Fibroblast of the aortic adventitia (primary cell): ENCODE results near the gene BPTF. TPM values are rescaled to one million over a fixed set of nuclear protein-coding genes. Genes with fewer than 3 reads are reported as not detected.
"Not testable (repeated sequence)": the region's sequence is repeated elsewhere in the genome, so short reads cannot be mapped to it uniquely, and the experiment has no call there.

ENCODE experiments used
- DNase-seq: peaks from one replicate; pipeline ENCODE4 v3.0.0-alpha.2; 2010; ENCODE audit warnings: low read depth
- H3K4me3 ChIP-seq: 2 replicates; pipeline ENCODE4 v1.5.1; 2011; ENCODE audit warnings: low read depth, mild to moderate bottlenecking, control low read depth, low read length, moderate library complexity
- small RNA-seq: library from RNA; depleted of rRNA; stranded (forward); fragments of <200 nt; gene quantifications from one replicate; pipeline ENCODE3, GENCODE V24; 2012
- total RNA-seq: library from RNA; depleted of rRNA; stranded (reverse); fragments of >200 nt; gene quantifications from 2 replicates; pipeline ENCODE4 v1.2.3, GENCODE V29; 2012; ENCODE audit warnings: low replicate concordance
- TF ChIP-seq, protein P1 (sequence below): IDR thresholded peaks from 2 replicates; pipeline ENCODE4 v1.5.1; 2011; ENCODE audit warnings: mild to moderate bottlenecking, low read length, control low read depth, inconsistent platforms; ENCODE audit not compliant: insufficient read depth

BPTF gene
- total RNA-seq, 1 donor, result 65.4 TPM

DNA sequence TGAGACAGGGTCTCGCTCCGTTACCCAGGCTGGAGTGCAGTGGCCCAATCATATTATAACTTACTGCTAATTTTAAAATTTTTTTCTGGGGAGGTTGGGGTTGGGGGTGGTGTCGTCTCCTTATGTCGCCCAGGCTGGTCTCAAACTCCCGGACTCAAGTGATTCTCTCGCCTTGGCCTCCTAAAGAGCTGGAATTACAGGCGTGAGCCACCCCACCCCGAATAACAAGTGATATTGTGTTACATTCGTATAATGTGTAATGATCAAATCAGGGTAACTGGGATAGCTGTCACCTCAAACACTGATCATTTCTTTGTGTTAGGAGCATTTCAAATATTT, 194.0 kb downstream of the BPTF start:
- no peak overlapping the region for H3K4me3 ChIP-seq
- DNase-seq, result no peak
- TF ChIP-seq, protein P1, sequence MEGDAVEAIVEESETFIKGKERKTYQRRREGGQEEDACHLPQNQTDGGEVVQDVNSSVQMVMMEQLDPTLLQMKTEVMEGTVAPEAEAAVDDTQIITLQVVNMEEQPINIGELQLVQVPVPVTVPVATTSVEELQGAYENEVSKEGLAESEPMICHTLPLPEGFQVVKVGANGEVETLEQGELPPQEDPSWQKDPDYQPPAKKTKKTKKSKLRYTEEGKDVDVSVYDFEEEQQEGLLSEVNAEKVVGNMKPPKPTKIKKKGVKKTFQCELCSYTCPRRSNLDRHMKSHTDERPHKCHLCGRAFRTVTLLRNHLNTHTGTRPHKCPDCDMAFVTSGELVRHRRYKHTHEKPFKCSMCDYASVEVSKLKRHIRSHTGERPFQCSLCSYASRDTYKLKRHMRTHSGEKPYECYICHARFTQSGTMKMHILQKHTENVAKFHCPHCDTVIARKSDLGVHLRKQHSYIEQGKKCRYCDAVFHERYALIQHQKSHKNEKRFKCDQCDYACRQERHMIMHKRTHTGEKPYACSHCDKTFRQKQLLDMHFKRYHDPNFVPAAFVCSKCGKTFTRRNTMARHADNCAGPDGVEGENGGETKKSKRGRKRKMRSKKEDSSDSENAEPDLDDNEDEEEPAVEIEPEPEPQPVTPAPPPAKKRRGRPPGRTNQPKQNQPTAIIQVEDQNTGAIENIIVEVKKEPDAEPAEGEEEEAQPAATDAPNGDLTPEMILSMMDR, result no peak

- TF ChIP-seq, protein P1, result peak; percentile 23
- H3K4me3 ChIP-seq, result peak overlapping the region; percentile 69
- DNase-seq, result peak; percentile 95
These were observed 194.5 kb downstream of the BPTF start for GRCh38 chr17:68019675-68020408.

DNA sequence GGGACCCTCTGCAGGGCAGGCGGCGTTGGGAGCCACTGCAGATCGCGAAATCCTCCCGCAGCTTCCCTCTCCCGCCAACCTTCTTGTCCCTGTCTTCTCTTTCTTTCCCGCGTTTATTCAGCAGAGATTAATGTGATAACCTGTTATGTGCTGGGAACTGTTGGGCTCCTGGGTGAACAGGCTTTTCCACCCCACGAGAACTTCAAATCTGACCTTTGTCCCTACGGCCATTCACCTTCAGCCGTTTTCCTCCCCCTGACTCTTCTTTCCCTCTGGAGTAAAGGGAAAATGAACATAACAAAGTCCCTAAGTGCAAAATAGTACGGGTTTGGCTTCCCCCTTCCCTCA, 195.1 kb downstream of the BPTF start:
- TF ChIP-seq, protein P1, result no peak
- DNase-seq, result peak; percentile 11
- H3K4me3 ChIP-seq, result peak overlapping the region; percentile 69

DNA sequence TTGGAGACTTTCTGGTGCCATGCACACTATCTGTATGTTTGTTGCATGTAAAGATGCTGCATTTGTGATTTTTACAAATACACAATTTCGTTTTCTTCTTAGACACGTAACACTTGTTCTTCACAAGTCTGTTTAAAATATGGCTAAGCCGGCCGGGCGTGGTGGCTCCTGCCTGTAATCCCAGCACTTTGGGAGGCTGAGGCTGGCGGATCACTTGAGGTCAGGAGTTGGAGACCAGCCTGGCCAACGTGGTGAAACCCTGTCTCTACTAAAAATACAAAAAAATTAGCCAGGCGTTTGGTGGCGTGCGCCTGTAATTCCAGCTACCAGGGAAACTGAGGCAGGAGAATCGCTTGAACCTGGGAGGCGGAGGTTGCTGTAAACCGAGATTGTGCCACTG, 195.5 kb downstream of the BPTF start:
- H3K4me3 ChIP-seq, result peak overlapping the region; percentile 69
- not testable (repeated sequence) for DNase-seq

- TF ChIP-seq, protein P1, result no peak
- DNase-seq, result no peak
- H3K4me3 ChIP-seq, result no peak overlapping the region
These were observed 196.7 kb downstream of the BPTF start for GRCh38 chr17:68021963-68022362.

DNA sequence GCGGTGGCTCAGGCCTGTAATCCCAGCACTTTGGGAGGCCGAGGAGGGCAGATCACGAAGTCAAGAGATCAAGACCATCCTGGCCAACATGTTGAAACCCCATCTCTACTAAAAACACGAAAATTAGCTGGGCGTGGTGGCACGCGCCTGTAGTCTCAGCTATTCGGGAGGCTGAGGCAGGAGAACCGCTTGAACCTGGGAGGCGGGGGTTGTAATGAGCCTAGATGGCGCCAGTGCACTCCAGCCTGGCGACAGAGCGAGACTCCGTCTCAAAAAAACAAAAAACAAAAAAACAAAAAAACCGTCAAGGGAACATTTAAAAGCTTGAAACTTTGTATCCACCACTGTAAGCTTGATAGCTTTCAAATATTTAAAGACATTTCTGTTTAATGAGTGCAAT, 197.2 kb downstream of the BPTF start:
- DNase-seq, H3K4me3 ChIP-seq: not testable (repeated sequence)

DNA sequence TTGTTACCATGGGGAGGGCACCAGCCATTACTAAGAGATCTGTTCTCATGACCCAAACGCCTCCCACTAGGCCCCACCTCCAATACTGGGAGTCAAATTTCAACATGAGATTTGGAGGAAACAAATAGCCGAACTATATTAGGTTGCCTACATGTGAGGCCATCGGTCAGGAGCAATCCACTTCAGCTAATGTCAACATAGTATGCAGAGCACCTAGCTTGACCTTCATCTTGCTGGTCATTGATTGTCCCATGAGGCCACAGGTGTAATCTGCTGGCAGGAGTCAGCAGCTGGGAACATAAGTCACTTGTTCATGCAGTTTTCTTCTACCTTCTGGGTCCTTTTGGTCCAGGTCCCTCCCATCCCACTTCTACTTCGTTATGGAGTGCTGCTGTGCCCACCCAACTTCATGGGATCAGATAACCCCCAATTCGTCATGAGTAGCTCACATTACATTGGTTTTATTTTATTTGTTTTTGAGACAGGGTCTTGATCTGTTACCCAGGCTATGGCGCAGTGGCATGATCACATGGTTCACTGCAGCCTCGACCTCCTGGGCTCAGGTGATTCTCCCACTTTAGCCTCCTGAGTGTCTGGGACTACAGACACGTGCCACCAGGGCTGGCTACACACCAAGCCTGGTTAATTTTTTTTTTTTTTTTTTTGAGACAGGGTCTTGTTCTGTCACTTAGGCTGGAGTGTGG, 204.4 kb downstream of the BPTF start:
- H3K4me3 ChIP-seq, result no peak overlapping the region
- DNase-seq, result no peak
- TF ChIP-seq, protein P1, result no peak

Small RNAs within 50 kb of the gene (small RNA-seq; reads per million reads assigned to genes)
- not detected for gene RN7SL622P

Other genes with a start within 250 kb of the BPTF start
- 39.7 and 45.8 TPM in 2 replicates for gene NOL11, start 107.6 kb upstream of the BPTF start, total RNA-seq
- gene C17orf58, start 171.0 kb downstream of the BPTF start, total RNA-seq, result 4.9 and 11.7 TPM in 2 replicates
- 83.9 and 134 TPM in 2 replicates for gene KPNA2, start 210.2 kb downstream of the BPTF start, total RNA-seq